Stomach (tissue), 9 donors: Measurements from ENCODE around the gene GALNT13. TPM values are rescaled to one million over a fixed set of nuclear protein-coding genes. Genes with fewer than 3 reads are reported as not detected.

Experiments used
- DNase-seq, 2 donors: peaks; one replicate each; pipeline versions ENCODE4 v3.0.0 to v3.0.0-alpha.2; 2013 to 2019
- H3K27ac ChIP-seq, 5 donors: fragments of 200-600 bp in 4 of 5; sonication (generic) in 4 of 5; one replicate each; pipeline ENCODE4 v1.5.1; 2013 to 2019; ENCODE audit warnings: mild to moderate bottlenecking in 1 of 5, moderate library complexity in 1 of 5
- H3K27me3 ChIP-seq, 3 donors: fragments of 200-600 bp; sonication (generic); one replicate each; pipeline ENCODE4 v1.5.1; 2017 to 2019; ENCODE audit warnings: mixed run types in 1 of 3
- H3K36me3 ChIP-seq, 4 donors: fragments of 200-600 bp; sonication (generic); 1 replicate in 3 of 4; 2 replicates in 1 of 4; pipeline ENCODE4 v1.5.1; 2016 to 2019
- H3K4me1 ChIP-seq, 4 donors: fragments of 200-600 bp; sonication (generic); one replicate each; pipeline ENCODE4 v1.5.1; 2016 to 2019
- H3K4me3 ChIP-seq, 4 donors: fragments of 200-600 bp; sonication (generic) in 3 of 4; one replicate each; pipeline ENCODE4 v1.5.1; 2016 to 2019; ENCODE audit warnings: mild to moderate bottlenecking in 1 of 4
- H3K9me3 ChIP-seq, 4 donors: fragments of 200-600 bp; sonication (generic); one replicate each; pipeline ENCODE4 v1.5.1; 2016 to 2019
- CTCF ChIP-seq, 7 experiments: fragments of 450-650 bp in 4 of 7; fragments of 200-600 bp in 3 of 7; sonication (generic) in 3 of 7; IDR thresholded peaks; one replicate each; pipeline ENCODE4 v1.5.1; 2016 to 2019; ENCODE audit warnings: antibody characterized with exemption in 7 of 7, control low read depth in 2 of 7, mild to moderate bottlenecking in 1 of 7
- EP300 ChIP-seq: sonication (generic); formaldehyde crosslinking; IDR thresholded peaks from one replicate; pipeline ENCODE4 v1.6.1; 2017; ENCODE audit warnings: antibody characterized with exemption
- POLR2A ChIP-seq, 4 donors: fragments of 450-650 bp; IDR thresholded peaks; one replicate each; pipeline ENCODE4 v1.6.1; 2016; ENCODE audit warnings: antibody characterized with exemption in 4 of 4, control low read depth in 2 of 4, mild to moderate bottlenecking in 1 of 4, moderate library complexity in 1 of 4
- POLR2AphosphoS5 ChIP-seq, 3 donors: sonication (generic); formaldehyde crosslinking; IDR thresholded peaks; one replicate each; pipeline ENCODE4 v1.6.1; 2016; ENCODE audit warnings: antibody characterized with exemption in 3 of 3
- WGBS, 5 donors: extraction: QIAGEN DNeasy Blood & Tissue Kit in 3 of 5; methylation state at CpG; one replicate each; pipeline versions ENCODE4 v1.1.5 to v1.1.7; 2013 to 2018; 5-methylcytosine and 5-hydroxymethylcytosine counted together
- intact Hi-C: fragments of 100-400 bp; cut with DNase I; formaldehyde crosslinking; loops from one replicate; pipeline ENCODE4 v1.15.1; 2023; ENCODE audit warnings: low total_unique reads
- polyA plus RNA-seq, 3 donors: library from polyadenylated mRNA; stranded (reverse); fragments of 200-250 nt; gene quantifications; one replicate each; pipeline ENCODE4 v1.2.3, GENCODE V29; 2013
- total RNA-seq, 5 donors: library from RNA; depleted of rRNA; stranded (reverse); fragments of >200 nt; gene quantifications; one replicate each; pipeline versions ENCODE4 v1.1.0 to v1.2.3, GENCODE V29; 2014 to 2016
- donor health status: healthy with polysubstance abuse.
- donor health status: Bipolar disorder and iron deficiency.
- donor health status: healthy.

GALNT13 gene
- total and polyA plus RNA-seq, 8 donors: 0.15 to 6.2 (median 0.72) TPM; not detected in 3

- no peaks in the 10 kb centered on the region for H3K27me3 ChIP-seq
- no peak overlapping the region for H3K27ac ChIP-seq
- no peak overlapping the region for H3K4me3 ChIP-seq
- no peaks in the 10 kb centered on the region for H3K36me3 ChIP-seq
- WGBS, 5 donors: 67 to 77% (median 74%) methylated on average over 3 of the region's 3 CpGs
- peaks cover 0 to 9% (median 0%) of the 10 kb centered on the region in 4 donors for H3K9me3 ChIP-seq
- H3K4me1 ChIP-seq: no peaks in the 10 kb centered on the region
- intact Hi-C loops: no loop called here
- TF ChIP-seq POLR2AphosphoS5 (IDR thresholded peaks at IDR 0.05) (no peak), CTCF (IDR thresholded peaks at IDR 0.05) (no peak), EP300 (no peak), POLR2A (IDR thresholded peaks at IDR 0.05) (no peak)
- DNase-seq: no peak
These were observed 157.8 kb downstream of the GALNT13 start for GRCh38 chr2:154029504-154029903.

GRCh38 chr2:154032220-154032619 is 160.5 kb downstream of the GALNT13 start:
- Histone ChIP-seq H3K4me1 (no peaks in the 10 kb centered on the region), H3K27me3 (no peaks in the 10 kb centered on the region), H3K9me3 (peaks cover 0 to 4% (median 0%) of the 10 kb centered on the region in 4 donors), H3K36me3 (no peaks in the 10 kb centered on the region), H3K27ac (no peak overlapping the region), H3K4me3 (no peak overlapping the region)
- intact Hi-C loops: no loop called here
- no peak for TF ChIP-seq POLR2AphosphoS5 (IDR thresholded peaks at IDR 0.05)
- TF ChIP-seq CTCF (IDR thresholded peaks at IDR 0.05): no peak
- TF ChIP-seq POLR2A (IDR thresholded peaks at IDR 0.05): no peak
- TF ChIP-seq EP300: no peak
- DNase-seq: no peak
- WGBS, 5 donors: 76 to 84% (median 80%) methylated on average over 3 of the region's 3 CpGs

GRCh38 chr2:154046493-154046892 is 174.8 kb downstream of the GALNT13 start:
- Histone ChIP-seq H3K27me3 (no peaks in the 10 kb centered on the region), H3K4me3 (no peak overlapping the region), H3K27ac (no peak overlapping the region), H3K4me1 (no peaks in the 10 kb centered on the region), H3K36me3 (no peaks in the 10 kb centered on the region), H3K9me3 (no peaks in the 10 kb centered on the region)
- no peak for TF ChIP-seq POLR2A (IDR thresholded peaks at IDR 0.05)
- TF ChIP-seq POLR2AphosphoS5 (IDR thresholded peaks at IDR 0.05): no peak
- no peak for TF ChIP-seq CTCF (IDR thresholded peaks at IDR 0.05)
- TF ChIP-seq EP300: no peak
- DNase-seq: no peak
- intact Hi-C loops: no loop called here
- WGBS, 5 donors: 69 to 94% (median 91%) methylated on average over 1 of the region's 1 CpG

GRCh38 chr2:154048905-154049304 is 177.2 kb downstream of the GALNT13 start:
- no peaks in the 10 kb centered on the region for H3K27me3 ChIP-seq
- TF ChIP-seq EP300 (no peak), CTCF (IDR thresholded peaks at IDR 0.05) (no peak), POLR2A (IDR thresholded peaks at IDR 0.05) (no peak), POLR2AphosphoS5 (IDR thresholded peaks at IDR 0.05) (no peak)
- no peaks in the 10 kb centered on the region for H3K4me1 ChIP-seq
- intact Hi-C loops: no loop called here
- H3K4me3 ChIP-seq: no peak overlapping the region
- no peak overlapping the region for H3K27ac ChIP-seq
- no peak for DNase-seq
- 90 to 98% (median 93%) methylated on average over 2 of the region's 2 CpGs for WGBS, 5 donors
- no peaks in the 10 kb centered on the region for H3K36me3 ChIP-seq
- H3K9me3 ChIP-seq: no peaks in the 10 kb centered on the region
